HCT116 (cell line): ENCODE measurements around the gene AP1M2. TPM values are rescaled to one million over a fixed set of nuclear protein-coding genes. Genes with fewer than 3 reads are reported as not detected.
A peak's percentile ranks its signal among the peaks of the same experiment; 100 is the strongest.

ENCODE experiments used
- ATAC-seq: fragments of 200-7000 bp; cut with Tn5 transposase; 2 replicates; pipeline ENCODE4 v1.9.1; 2020; ENCODE audit warnings: mild to moderate bottlenecking, moderate library complexity
- BruUV-seq: library from RNA; stranded (reverse); fragments of 400-500 nt; replicated peaks from 2 replicates; lab custom pipeline; 2021; lab: Mats Ljungman, UMichigan
- CTCF ChIA-PET: fragments of 300-600 bp; sonication (Branson Sonifier 250); formaldehyde crosslinking; loops from one replicate; lab custom pipeline; 2021; ENCODE audit warnings: antibody characterized with exemption; lab: Charles Lee
- POLR2A ChIA-PET: fragments of 300-600, 350-600 bp; sonication (Branson Sonifier 250); formaldehyde crosslinking; loops from one replicate; lab custom pipeline; 2021; ENCODE audit warnings: antibody characterized with exemption; lab: Charles Lee
- RAD21 ChIA-PET, 2 experiments: fragments of 300-600 bp; sonication (Branson Sonifier 250); formaldehyde crosslinking; loops; one replicate each; lab custom pipeline; 2023; ENCODE audit warnings: low total read pairs in 2 of 2; ENCODE audit not compliant: uncharacterized antibody in 2 of 2, unreplicated experiment in 2 of 2, low non-redundant PET in 1 of 2; lab: Charles Lee
- DNase-seq: peaks from one replicate; pipeline ENCODE4 v3.0.0-alpha.2; 2010; ENCODE audit warnings: low read depth, low spot score
- H2AFZ ChIP-seq: fragments of 200-600 bp; shearing (Covaris generic), sonication (generic); 2 replicates; pipeline ENCODE4 v1.6.1; 2017; ENCODE audit warnings: low read depth, mixed run types, mixed read lengths, antibody characterized with exemption, low read length; ENCODE audit not compliant: poor library complexity, severe bottlenecking
- H3K27ac ChIP-seq: 2 replicates; pipeline ENCODE4 v1.5.1; 2012; ENCODE audit warnings: low read depth, low read length
- H3K27me3 ChIP-seq: fragments of 200-600 bp; sonication (generic); 2 replicates; pipeline ENCODE4 v1.6.1; 2016; ENCODE audit warnings: mixed run types, low read length, mixed read lengths; ENCODE audit not compliant: insufficient read depth
- H3K36me3 ChIP-seq, 2 experiments: fragments of 200-500 bp in 1 of 2; fragments of 200-600 bp in 1 of 2; sonication (Bioruptor generic) in 1 of 2; sonication (generic) in 1 of 2; 2 replicates each; pipeline versions ENCODE4 v1.5.1 to v1.6.1; 2014 to 2016; ENCODE audit warnings: low read length in 2 of 2, inconsistent platforms in 1 of 2, mixed read lengths in 1 of 2, mixed run types in 1 of 2; ENCODE audit not compliant: insufficient read depth in 2 of 2, control insufficient read depth in 1 of 2
- H3K4me1 ChIP-seq, 2 experiments: fragments of 200-600 bp in 1 of 2; sonication (generic) in 1 of 2; 2 replicates each; pipeline versions ENCODE4 v1.5.1 to v1.6.1; 2012 to 2017; ENCODE audit warnings: low read length in 2 of 2, inconsistent platforms in 1 of 2, mild to moderate bottlenecking in 1 of 2, mixed read lengths in 1 of 2, mixed run types in 1 of 2, moderate library complexity in 1 of 2; ENCODE audit not compliant: insufficient read depth in 2 of 2, control insufficient read depth in 1 of 2
- H3K4me2 ChIP-seq: fragments of 200-600 bp; sonication (generic); 2 replicates; pipeline ENCODE4 v1.6.1; 2017; ENCODE audit warnings: mixed run types, low read length, mixed read lengths
- H3K4me3 ChIP-seq, 2 experiments: fragments of 200-600 bp in 1 of 2; sonication (generic) in 1 of 2; replicated peaks in 1 of 2; 2 replicates each; pipeline ENCODE4 v1.5.1; 2011 to 2016; ENCODE audit warnings: low read length in 2 of 2, control low read depth in 1 of 2, low read depth in 1 of 2, mild to moderate bottlenecking in 1 of 2, mixed read lengths in 1 of 2, mixed run types in 1 of 2
- H3K79me2 ChIP-seq: fragments of 200-600 bp; sonication (generic); 2 replicates; pipeline ENCODE4 v1.6.1; 2017; ENCODE audit warnings: mild to moderate bottlenecking, mixed run types, low read length, moderate library complexity, mixed read lengths; ENCODE audit not compliant: insufficient read depth
- H3K9ac ChIP-seq: fragments of 200-600 bp; sonication (generic); 2 replicates; pipeline ENCODE4 v1.6.1; 2016; ENCODE audit warnings: low read length, mixed read lengths
- H3K9me2 ChIP-seq: fragments of 200-600 bp; sonication (generic), shearing (Covaris generic); 2 replicates; pipeline ENCODE4 v1.6.1; 2017; ENCODE audit warnings: mixed run types, mild to moderate bottlenecking, moderate library complexity; ENCODE audit not compliant: insufficient read depth
- H3K9me3 ChIP-seq, 2 experiments: fragments of 200-500 bp in 1 of 2; fragments of 200-600 bp in 1 of 2; sonication (Bioruptor generic) in 1 of 2; sonication (generic) in 1 of 2; 2 replicates each; pipeline ENCODE4 v1.6.1; 2014 to 2017; ENCODE audit warnings: low read length in 2 of 2, mixed read lengths in 2 of 2, inconsistent platforms in 1 of 2, low read depth in 1 of 2, mild to moderate bottlenecking in 1 of 2, mixed run types in 1 of 2, moderate library complexity in 1 of 2; ENCODE audit not compliant: control insufficient read depth in 1 of 2, insufficient read depth in 1 of 2
- H4K20me1 ChIP-seq: fragments of 200-600 bp; sonication (generic), shearing (Covaris generic); 2 replicates; pipeline ENCODE4 v1.6.1; 2017; ENCODE audit warnings: mixed run types, mild to moderate bottlenecking, moderate library complexity; ENCODE audit not compliant: insufficient read depth
- EGR1 ChIP-seq: IDR thresholded peaks from 2 replicates; pipeline ENCODE4 v1.6.1; 2012; ENCODE audit warnings: low read depth
- EZH2 ChIP-seq: fragments of 200-600 bp; sonication (generic); IDR thresholded peaks from 2 replicates; pipeline ENCODE4 v1.6.1; 2017; ENCODE audit warnings: antibody characterized with exemption, mixed run types
- EZH2phosphoT487 ChIP-seq: fragments of 200-600 bp; IDR thresholded peaks from 2 replicates; pipeline ENCODE4 v1.6.1; 2018; ENCODE audit warnings: antibody characterized with exemption, borderline replicate concordance
- POLR2AphosphoS5 ChIP-seq: IDR thresholded peaks from 2 replicates; pipeline ENCODE4 v1.6.1; 2011; ENCODE audit warnings: mild to moderate bottlenecking, low read depth, low read length, moderate library complexity
- TCF7L2 ChIP-seq: IDR thresholded peaks from 2 replicates; pipeline ENCODE4 v1.7.0; 2011; ENCODE audit warnings: borderline replicate concordance, inconsistent platforms; ENCODE audit not compliant: insufficient read depth, insufficient read length; ENCODE audit errors: extremely low read depth
- ZBTB33 ChIP-seq: IDR thresholded peaks from 2 replicates; pipeline ENCODE4 v1.6.1; 2011; ENCODE audit warnings: mild to moderate bottlenecking, low read length, moderate library complexity; ENCODE audit not compliant: insufficient replicate concordance; ENCODE audit errors: extremely low read depth
- ZNF274 ChIP-seq: fragments of 200-500 bp; sonication (Bioruptor generic); IDR thresholded peaks from 2 replicates; pipeline ENCODE4 v1.6.1; 2014; ENCODE audit warnings: mild to moderate bottlenecking, low read depth, low read length, inconsistent platforms
- intact Hi-C: fragments of 100-400 bp; cut with micrococcal nuclease; formaldehyde crosslinking; loops from 2 replicates; pipeline ENCODE4 v1.10.0; 2022
- total RNA-seq: library from RNA; stranded (reverse); gene quantifications from one replicate; pipeline ENCODE4 v1.2.1, GENCODE V29; 2021; ENCODE audit not compliant: unreplicated experiment

AP1M2 gene
- total RNA-seq, 1 experiment from 2014 or later = 111 TPM

- TF ChIP-seq POLR2AphosphoS5 (no peak), EGR1 (no peak), EZH2 (no peak), ZBTB33 (no peak), TCF7L2 (no peak)
These were observed 16.2 kb upstream of the AP1M2 start (continued) for GRCh38 chr19:10603084-10603872.

GRCh38 chr19:10602330-10603083 is 15.4 kb upstream of the AP1M2 start:
- Histone ChIP-seq H3K9me3 (no peaks in the 10 kb centered on the region), H3K9ac (0 out of 2 replicates have a peak overlapping the region, but pooled peaks have one; percentile 11), H3K9me2 (no peaks in the 10 kb centered on the region), H3K4me3 (peak overlapping the region; percentile 54 to 62), H3K27ac (no peak overlapping the region), H3K4me2 (peak overlapping the region; percentile 93), H3K4me1 (peaks cover 5 to 16% of the 10 kb centered on the region in 2 experiments; a peak in 3 of 4 replicates), H2AFZ (peak overlapping the region; percentile 78), H3K79me2 (no peaks in the 10 kb centered on the region), H3K36me3 (no peaks in the 10 kb centered on the region), H3K27me3 (no peaks in the 10 kb centered on the region), H4K20me1 (no peaks in the 10 kb centered on the region)
- ChIA-PET RAD21 (interaction anchor here in 1 of 2 experiments (0.6 kb wide), 1 partner anchor 42 kb away, joined by 4 read pairs; no protein-coding TSS in a partner anchor), POLR2A (no interaction called here), CTCF (interaction anchor here (1.3 to 1.6 kb wide), 2 partner anchors 22 to 41 kb away, joined by 4 to 6 read pairs; no protein-coding TSS in a partner anchor)
- DNase-seq (peak; percentile 26), ATAC-seq (peak; percentile 99)
- no peak for TF ChIP-seq ZNF274
- TF ChIP-seq EGR1 = no peak
- no peak for TF ChIP-seq EZH2phosphoT487
- no peak for TF ChIP-seq EZH2
- no TSS peak for BruUV-seq
- intact Hi-C loops = no loop called here
